RWPE1 (cell line): Measurements from ENCODE around the gene BBLN.

Source experiments
- CTCF ChIA-PET: fragments of 350-600 bp; sonication (Branson Sonifier 250); formaldehyde crosslinking; extraction: SDS; loops from one replicate; lab custom pipeline; 2021; lab: Yijun Ruan, JAX
- POLR2A ChIA-PET: fragments of 400-600 bp; formaldehyde crosslinking; extraction: SDS; loops from one replicate; lab custom pipeline; 2020; ENCODE audit warnings: antibody characterized with exemption; ENCODE audit not compliant: low non-redundant PET; lab: Yijun Ruan, JAX
- DNase-seq: peaks from one replicate; pipeline ENCODE4 v3.0.0; 2012; ENCODE audit warnings: low spot score
- H3K27ac ChIP-seq: fragments of 450-650 bp; 2 replicates; pipeline ENCODE4 v1.5.1; 2017
- CTCF ChIP-seq: fragments of 450-650 bp; conservative IDR thresholded peaks from 2 replicates; pipeline ENCODE4 v1.5.1; 2017; ENCODE audit warnings: low read depth, mild to moderate bottlenecking

BBLN gene

DNA sequence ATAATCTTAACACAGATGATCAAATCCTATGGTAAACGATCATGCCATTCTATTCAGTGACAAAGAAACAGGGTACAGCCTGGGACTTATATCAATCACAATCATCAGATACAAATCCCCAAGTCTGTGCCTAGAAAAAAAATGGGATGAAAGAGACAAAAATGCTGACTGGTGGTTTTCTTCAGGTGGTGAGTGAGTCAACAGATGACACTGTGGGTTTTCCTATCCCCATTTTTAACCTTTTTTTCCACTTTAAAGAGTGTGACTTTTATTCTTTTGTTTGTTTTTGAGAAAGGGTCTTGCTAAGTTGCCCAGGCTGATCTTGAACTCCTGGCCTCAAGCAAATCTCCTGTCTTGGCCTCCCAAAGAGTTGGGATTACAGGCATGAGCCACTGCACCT lies 28.1 kb downstream of the BBLN start:
- H3K27ac ChIP-seq, result peak overlapping the region; percentile 26
- no peak for TF ChIP-seq CTCF
- CTCF ChIA-PET, result interaction anchor here (0.6 to 1.5 kb wide), 3 partner anchors 10 to 71 kb away, joined by 3 to 4 read pairs (median 4); no protein-coding TSS in a partner anchor
- no peak for DNase-seq
- POLR2A ChIA-PET, result interaction anchor here (1.0 kb wide), 1 partner anchor 13 kb away, joined by 3 read pairs; no protein-coding TSS in a partner anchor

DNA sequence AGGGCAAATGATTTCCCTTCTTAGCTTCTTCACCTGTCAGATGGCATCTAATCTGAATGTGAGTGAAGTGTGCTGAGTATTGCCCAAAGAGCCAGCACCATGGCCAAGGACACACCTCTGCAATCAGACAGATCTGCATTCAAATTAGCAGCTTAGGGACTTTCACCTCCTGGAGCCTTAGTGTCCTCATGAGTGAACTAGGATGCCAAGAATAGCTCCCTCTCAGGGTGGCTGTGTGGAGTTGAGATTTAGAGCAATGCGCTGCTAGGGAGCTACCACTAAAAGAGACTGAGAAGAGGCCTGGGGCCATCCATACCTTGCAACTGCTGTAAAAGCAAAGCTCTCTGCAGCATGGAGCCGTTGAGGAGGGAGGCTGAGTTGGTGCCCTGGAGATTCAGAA lies 29.9 kb downstream of the BBLN start:
- CTCF ChIA-PET, result interaction anchor here (0.5 to 1.5 kb wide), 8 partner anchors 11 to 1255 kb away, joined by 3 to 8 read pairs (median 4); no protein-coding TSS in a partner anchor

DNA sequence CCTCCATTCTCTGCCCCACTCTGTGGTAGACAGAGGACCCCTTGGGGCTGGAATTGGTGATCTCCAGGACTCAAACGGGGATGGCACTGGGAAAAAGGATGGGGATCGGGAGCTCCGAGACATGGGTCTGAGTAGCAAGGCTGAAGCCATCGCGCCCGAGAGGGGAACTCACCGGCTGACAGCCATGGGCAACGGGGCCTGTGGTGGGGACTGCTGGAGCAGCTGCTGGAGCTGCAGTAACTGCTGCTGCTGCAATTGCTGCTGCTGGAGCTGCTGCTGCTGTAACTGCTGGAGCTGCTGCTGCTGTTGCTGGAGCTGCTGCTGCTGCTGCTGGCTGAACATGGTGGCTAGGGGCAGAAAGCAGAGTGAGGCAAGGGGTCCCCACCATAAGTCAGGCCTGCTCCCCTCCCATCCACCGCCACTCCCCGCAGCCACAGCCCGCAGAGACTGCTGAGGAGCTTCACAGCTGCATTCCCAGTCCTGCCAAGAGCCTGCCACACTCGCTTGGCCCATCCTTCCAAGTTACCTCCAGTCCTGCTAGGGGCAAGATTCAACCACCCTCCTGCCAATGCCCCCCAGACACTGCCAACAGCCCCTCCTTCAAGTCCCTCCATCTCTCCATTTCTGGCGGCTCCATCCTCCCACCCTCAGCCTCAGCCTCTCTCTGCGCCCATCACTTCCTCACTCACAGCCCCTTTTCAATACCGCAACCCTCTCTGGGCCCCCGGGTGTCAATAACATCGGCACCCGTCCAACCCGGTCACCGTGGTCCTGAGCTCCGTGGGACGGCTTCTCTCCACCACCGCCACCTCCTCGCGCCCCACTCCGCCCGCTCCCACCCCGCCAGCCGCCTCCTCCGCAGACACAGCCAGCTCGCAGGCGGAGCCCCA lies 30.7 kb downstream of the BBLN start:
- POLR2A ChIA-PET, result interaction anchor here (0.5 to 1.1 kb wide), 4 partner anchors 10 to 33 kb away, joined by 3 to 9 read pairs (median 4); no protein-coding TSS in a partner anchor
- no peak for DNase-seq

More for the DNA sequence above, 29.9 kb downstream of the BBLN start:
- no peak for TF ChIP-seq CTCF
- H3K27ac ChIP-seq, result peak overlapping the region; percentile 89
- POLR2A ChIA-PET, result interaction anchor here (0.5 to 1.1 kb wide), 4 partner anchors 11 to 1328 kb away, joined by 4 to 9 read pairs (median 6); no protein-coding TSS in a partner anchor
- no peak for DNase-seq

GRCh38 chr9:128191406-128192046 lies 31.5 kb downstream of the BBLN start, which contains the start of gene CIZ1:
TSS of gene CIZ1 (minus strand) at chr9:128191572. CDS start at chr9:128190857, 715 bp downstream.
- peak within 1 kb of the TSS; percentile 89 for H3K27ac ChIP-seq
- TF ChIP-seq CTCF, result peak; percentile 99
- ChIA-PET CTCF (interaction anchor here (0.6 to 1.8 kb wide), 9 partner anchors 10 to 67 kb away, joined by 3 to 8 read pairs (median 4); no protein-coding TSS in a partner anchor), POLR2A (interaction anchor here (0.8 to 1.0 kb wide), 2 partner anchors 10 to 15 kb away, joined by 3 to 4 read pairs; no protein-coding TSS in a partner anchor)
- peak; percentile 92 for DNase-seq

More for the DNA sequence above, 30.7 kb downstream of the BBLN start:
- no peak for TF ChIP-seq CTCF
- CTCF ChIA-PET, result interaction anchor here (0.5 to 1.5 kb wide), 13 partner anchors 10 to 631 kb away, joined by 3 to 8 read pairs (median 4); no protein-coding TSS in a partner anchor
- peak overlapping the region; percentile 89 for H3K27ac ChIP-seq

- peak; percentile 94 for DNase-seq
- peak; percentile 23; the same call in 1 of the 2 replicates for TF ChIP-seq CTCF
- ChIA-PET POLR2A (interaction anchor here (0.6 to 0.7 kb wide), 4 partner anchors 9 to 178 kb away, joined by 3 to 5 read pairs (median 3); partner anchors contain the start of gene URM1), CTCF (interaction anchor here (0.5 to 1.8 kb wide), 6 partner anchors 15 to 618 kb away, joined by 3 to 8 read pairs (median 4); no protein-coding TSS in a partner anchor)
- peak overlapping the region; percentile 89 for H3K27ac ChIP-seq
Observed at GRCh38 chr9:128192601-128193371, 32.7 kb downstream of the BBLN start.
